Muscle of arm (tissue), 12 donors: Measurements from ENCODE around the gene KLHL25. TPM values are rescaled to one million over a fixed set of nuclear protein-coding genes. Genes with fewer than 3 reads are reported as not detected.
A peak's percentile ranks its signal among the peaks of the same experiment; 100 is the strongest.
"Not testable (repeated sequence)": the region's sequence is repeated elsewhere in the genome, so short reads cannot be mapped to it uniquely, and the experiment has no call there.

ENCODE experiments used
- DNase-seq: peaks from one replicate; pipeline ENCODE4 v3.0.0-alpha.2; 2013
- polyA plus RNA-seq, 12 donors: library from polyadenylated mRNA; unstranded; fragments of 120-200 nt; gene quantifications; one replicate each; pipeline ENCODE4 v1.2.1, GENCODE V29; 2013; ENCODE audit not compliant: insufficient read length in 12 of 12

The KLHL25 gene
- polyA plus RNA-seq, 12 donors = 4.5 to 11.2 (median 6.2) TPM; not detected in 1

GRCh38 chr15:85813234-85813633, 18.5 kb upstream of the KLHL25 start:
- DNase-seq = no peak

DNA sequence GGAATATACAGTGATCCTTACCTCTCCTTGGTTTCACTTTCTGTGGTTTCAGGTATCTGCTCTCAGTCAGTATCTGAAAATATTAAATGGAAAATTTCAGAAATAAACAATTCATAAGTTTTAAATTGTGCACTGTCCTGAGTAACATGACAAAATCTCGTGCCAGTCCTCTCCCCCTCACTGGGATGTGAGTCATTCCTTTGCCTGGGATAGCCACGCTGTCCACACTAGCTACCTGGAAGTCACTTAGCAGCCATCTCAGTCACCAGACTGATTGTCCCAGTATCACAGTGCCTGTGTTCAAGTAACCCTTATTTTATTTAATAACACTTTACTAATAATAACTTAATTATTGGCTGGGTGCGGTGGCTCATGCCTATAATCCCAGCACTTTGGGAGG, 15.3 kb upstream of the KLHL25 start:
- DNase-seq = no peak

DNA sequence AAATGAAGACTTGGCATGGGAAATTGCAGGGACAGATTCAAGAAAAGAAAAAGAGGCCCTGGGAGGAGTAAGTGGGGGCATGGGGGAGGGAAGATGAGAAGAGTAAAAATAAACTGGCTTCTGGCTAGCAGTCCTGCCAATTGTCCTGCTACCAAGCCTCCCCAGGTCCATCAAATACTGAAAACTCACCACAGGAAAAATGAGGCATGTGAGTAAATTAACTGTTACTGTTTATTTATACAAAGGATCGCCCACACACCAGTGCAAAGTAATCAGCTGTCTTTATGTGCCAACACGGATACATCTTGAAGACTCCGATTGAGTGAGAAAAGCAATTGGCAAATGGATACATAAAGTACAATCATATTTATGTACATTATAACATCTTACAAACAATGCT, 10.7 kb upstream of the KLHL25 start:
- no peak for DNase-seq

DNA sequence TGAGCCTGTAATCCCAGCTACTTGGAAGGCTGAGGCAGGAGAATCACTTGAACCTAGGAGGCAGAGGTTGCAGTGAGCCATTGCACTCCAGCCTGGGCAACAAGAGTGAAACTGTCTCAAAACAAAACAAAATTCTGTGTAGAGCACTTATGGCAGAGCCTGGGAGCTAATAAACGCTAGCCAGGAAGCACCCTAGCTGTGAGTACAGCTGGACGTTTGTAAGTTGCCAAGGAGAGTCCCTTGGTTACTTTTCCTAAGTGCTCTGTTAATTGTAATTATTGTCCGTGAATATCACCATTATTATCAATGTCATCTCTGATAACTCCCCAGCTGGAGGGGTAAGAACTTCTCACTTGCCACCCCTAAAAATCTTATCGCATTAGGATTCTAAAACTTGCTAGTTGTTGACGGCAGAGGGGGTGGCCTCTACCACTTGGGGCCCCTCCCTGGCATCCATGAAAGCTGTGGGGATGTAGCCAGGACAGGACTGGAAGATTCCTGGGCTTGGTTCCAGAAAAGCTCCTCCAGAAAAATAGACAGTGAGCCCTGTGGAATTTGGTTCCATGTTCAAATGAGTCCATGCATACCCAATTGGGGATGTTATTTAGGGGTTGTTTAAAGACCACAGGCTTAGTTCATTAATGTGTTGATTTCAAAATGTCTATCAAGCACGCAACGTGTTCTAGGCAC, 9.9 kb upstream of the KLHL25 start:
- DNase-seq = no peak

GRCh38 chr15:85802617-85803016, 7.9 kb upstream of the KLHL25 start:
- DNase-seq = not testable (repeated sequence)

DNA sequence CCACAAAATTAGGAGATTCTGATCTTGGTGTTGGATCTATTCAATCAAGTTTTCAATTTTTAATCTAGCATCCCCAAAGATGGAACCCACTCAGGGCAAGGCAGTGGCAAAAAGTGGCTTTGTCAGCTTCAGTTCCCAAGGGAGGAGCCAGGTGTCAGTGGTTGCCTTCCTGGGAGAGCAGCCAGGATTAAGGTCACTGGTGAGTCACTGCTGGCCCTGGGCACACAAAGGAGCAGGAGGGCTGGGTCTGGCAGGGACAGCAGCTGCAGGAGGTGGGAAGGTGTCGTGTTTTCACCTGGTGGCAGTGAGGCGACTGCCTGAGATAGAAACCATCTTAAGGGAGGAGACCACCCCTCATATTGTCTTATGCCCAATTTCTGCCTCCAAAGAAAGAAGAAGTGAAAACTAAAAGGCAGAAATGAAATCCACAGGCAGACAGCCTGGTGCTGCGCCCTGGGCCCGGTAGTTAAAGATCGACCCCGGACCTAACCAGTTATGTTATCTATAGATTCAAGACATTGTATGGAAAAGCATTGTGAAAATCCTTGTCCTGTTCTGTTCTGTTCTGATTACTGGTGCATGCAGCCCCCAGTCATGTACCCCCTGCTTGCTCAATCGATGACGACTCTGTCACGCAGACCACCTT, 5.9 kb upstream of the KLHL25 start:
- DNase-seq = no peak

- not testable (repeated sequence) for DNase-seq
Observed at GRCh38 chr15:85796371-85796770, 1.6 kb upstream of the KLHL25 start.

DNA sequence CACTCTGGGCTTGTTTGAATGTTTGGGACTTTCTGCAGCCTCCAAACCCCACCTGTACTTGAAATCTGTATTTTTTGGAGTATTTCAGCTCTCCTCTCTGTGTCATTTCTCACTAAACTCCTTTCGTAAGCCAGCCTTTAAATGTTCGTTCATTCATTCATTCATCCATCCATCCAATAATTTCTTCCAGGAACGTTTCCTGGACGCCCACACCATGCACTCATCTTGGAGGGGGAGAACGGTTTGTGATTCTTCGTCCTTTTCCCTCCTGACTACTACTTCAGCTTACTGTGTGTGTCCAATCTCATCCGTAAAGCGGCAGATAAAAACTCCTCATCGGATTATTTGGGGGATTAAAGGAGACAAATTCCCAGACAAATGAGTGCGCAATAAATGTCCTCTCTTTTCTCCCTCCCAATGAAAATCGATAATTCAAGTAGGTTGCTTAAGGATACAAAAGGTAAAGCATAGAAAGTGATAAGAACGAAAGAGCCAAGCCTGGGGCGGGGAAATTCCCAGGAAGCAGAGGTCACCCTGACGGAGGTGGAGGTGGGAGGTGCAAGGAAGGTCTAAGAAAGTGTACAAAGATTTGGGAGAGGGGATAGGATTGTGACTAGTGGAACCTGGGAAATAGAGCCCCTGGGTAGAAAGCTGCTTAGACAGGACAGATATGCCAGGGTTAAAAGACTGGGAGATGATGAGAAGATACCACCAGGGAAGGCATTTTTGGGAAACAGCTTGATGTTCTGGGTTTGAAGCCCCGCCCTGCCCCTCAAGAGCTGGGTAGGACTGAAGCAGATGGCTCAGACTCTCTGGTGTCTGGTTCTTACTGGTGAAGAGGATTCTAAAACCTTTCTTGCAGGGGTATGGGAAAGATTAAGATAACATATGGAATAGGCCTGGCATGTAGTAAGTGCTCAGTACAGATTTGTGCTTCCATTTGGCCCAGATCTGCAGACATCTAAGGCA, 896 bp upstream of the KLHL25 start:
- DNase-seq = no peak

DNA sequence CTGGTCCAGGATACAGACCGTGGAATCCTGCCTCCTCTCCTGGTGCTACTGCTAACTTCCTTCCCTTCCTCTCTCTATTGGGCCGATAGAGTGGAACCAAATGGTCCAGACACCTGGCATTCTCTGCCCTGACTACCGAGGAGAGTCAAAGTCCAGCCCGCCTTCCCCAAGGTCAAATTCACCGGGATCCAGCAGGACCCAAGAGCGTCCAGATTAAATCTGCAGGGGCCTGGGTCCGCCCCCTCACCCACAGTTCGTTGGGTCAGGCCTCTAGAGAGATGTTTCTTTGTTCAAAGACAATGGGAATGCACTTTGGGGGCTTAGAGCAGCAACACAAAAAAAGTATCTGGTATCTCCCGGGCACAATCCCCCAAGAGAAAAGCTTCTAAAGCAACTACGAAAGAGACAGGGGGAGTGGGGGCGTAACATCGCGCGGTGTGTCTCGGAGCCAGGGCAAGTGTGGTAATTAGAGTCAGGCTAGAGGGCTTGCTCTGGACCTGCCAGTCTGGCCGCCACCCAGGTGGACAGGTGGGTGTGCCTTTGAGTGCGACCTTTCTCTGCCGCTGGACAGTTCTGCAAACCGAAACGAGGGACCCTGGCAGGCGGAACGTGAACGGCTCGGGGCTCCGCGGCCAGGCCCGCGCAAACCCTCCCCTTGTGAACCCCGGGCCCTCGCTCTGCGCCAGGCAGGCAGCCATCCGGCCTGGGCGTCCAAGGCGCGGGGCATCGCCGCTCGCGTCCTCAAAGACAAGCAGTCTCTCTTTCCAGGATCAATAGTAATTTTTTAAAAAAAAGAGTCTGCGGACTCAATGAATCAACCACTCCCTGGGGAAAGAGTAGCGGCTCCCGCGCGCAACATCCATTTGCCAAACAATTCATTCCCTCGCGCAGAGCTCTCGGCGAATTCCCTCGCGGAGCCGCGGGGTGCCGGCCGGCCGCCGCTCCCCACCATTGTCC, 806 bp downstream of the KLHL25 start:
- peak; percentile 44 for DNase-seq

- no peak for DNase-seq
Observed at GRCh38 chr15:85792912-85793590, 1.7 kb downstream of the KLHL25 start.

DNA sequence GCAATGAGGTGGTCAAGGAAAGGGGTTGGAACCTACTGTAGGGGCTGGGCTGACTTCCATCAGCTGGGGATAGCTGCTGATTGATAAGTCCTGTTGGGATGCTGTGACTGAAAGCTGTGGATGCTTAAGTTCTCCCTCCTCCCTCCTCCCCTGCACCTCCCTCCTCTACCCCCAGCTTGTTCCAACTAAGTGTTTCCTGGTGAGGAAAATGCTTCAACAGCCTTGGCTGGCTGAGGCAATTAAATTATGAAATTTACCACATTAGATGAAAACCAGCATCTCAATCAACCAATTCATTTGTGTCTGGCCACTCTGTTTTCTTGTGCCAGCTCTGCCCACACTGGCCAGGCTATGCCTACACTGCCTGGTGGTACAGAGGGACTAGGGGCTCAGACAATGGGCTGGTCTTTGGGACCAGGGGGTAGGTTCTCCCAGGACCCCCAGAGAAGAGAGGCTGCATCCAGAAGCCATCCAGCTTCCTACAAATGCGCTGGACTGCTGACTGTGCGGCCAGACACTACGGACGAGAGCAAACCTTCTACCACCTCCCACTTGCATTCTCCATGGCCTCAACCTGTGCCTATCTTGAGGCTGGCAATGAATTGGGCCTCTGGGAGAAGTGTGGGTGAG, 2.5 kb downstream of the KLHL25 start:
- no peak for DNase-seq

DNA sequence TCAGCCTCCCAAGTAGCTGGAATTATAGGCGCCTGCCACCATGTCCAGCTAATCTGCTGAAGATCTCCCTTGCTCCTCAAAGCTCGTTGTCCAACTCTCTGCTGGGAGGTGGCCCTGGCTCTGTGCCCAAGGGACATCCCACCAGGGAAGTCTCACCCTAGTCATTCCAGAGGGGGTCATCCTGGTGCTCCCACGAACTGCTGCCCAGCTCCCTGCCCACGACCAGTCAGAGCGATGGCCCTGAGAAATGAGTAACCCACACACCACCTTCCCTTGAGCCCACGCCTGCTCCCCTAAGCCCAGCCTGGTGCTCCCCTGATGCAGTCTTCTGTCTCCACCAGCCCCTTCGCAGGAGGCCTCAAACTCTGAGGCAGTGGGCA, 5.2 kb downstream of the KLHL25 start:
- DNase-seq = no peak

GRCh38 chr15:85788771-85789495, 5.8 kb downstream of the KLHL25 start:
- no peak for DNase-seq

DNA sequence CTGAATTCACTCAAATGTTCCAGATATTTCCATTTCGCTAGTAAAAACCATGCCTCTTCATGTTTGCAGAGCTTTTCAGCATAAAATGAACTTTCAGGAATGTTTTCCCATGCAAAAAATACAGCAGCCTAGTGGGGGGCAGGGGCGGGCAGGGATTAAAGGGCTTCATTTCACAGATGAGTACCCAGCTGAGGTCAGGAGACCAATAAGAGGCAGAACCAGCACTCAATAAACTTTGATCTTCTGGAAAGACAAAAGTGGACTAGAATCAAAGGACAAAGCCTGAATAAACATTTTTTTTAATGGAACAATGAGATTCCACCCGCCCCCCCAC, 8.0 kb downstream of the KLHL25 start:
- DNase-seq = no peak

- DNase-seq = no peak
Observed at GRCh38 chr15:85785887-85786780, 8.6 kb downstream of the KLHL25 start.

GRCh38 chr15:85782064-85782463, 12.7 kb downstream of the KLHL25 start:
- no peak for DNase-seq

- no peak for DNase-seq
Observed at GRCh38 chr15:85781099-85781498, 13.6 kb downstream of the KLHL25 start.

- no peak for DNase-seq
Observed at GRCh38 chr15:85780225-85780985, 14.3 kb downstream of the KLHL25 start.
